Upper lobe of left lung (tissue), 4 donors: ENCODE measurements around the gene AQP12B.

ENCODE experiments used
- POLR2AphosphoS5 ChIP-seq, 2 donors: sonication (generic); formaldehyde crosslinking; IDR thresholded peaks; one replicate each; pipeline ENCODE4 v1.5.1; 2017; ENCODE audit warnings: antibody characterized with exemption in 2 of 2
- TF ChIP-seq, protein P1 (sequence below), 6 experiments: fragments of 450-650 bp in 4 of 6; fragments of 200-600 bp in 2 of 6; sonication (generic) in 2 of 6; IDR thresholded peaks; one replicate each; pipeline ENCODE4 v1.5.1; 2016 to 2019; ENCODE audit warnings: antibody characterized with exemption in 6 of 6

DNA sequence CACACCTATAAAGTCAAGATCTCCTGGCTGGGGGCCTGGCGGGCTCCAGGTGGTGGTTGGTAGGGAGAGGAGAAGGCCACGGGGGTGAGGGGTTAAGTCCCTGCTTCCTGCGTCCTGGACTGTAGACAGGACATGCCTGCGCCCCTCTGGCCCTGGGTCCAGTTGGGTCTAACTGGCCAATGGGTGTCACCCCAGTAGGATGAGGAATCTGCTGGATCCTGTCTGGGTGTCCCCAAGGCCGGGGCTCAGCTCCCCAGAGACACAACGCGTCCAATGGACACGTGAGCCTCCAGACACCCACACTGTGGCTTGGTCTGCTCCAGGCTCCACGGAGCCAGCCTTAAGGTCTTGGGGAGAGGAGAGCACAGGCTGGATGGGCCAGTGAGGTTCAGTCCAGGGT, 28.6 kb upstream of the AQP12B start:
- TF ChIP-seq, protein P1, sequence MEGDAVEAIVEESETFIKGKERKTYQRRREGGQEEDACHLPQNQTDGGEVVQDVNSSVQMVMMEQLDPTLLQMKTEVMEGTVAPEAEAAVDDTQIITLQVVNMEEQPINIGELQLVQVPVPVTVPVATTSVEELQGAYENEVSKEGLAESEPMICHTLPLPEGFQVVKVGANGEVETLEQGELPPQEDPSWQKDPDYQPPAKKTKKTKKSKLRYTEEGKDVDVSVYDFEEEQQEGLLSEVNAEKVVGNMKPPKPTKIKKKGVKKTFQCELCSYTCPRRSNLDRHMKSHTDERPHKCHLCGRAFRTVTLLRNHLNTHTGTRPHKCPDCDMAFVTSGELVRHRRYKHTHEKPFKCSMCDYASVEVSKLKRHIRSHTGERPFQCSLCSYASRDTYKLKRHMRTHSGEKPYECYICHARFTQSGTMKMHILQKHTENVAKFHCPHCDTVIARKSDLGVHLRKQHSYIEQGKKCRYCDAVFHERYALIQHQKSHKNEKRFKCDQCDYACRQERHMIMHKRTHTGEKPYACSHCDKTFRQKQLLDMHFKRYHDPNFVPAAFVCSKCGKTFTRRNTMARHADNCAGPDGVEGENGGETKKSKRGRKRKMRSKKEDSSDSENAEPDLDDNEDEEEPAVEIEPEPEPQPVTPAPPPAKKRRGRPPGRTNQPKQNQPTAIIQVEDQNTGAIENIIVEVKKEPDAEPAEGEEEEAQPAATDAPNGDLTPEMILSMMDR (IDR thresholded peaks at IDR 0.05) = no peak
- TF ChIP-seq POLR2AphosphoS5 (IDR thresholded peaks at IDR 0.05) = no peak
